Naive thymus-derived CD4-positive, alpha-beta T cell (primary cell): ENCODE measurements around the gene UNCX. TPM values are rescaled to one million over a fixed set of nuclear protein-coding genes. Genes with fewer than 3 reads are reported as not detected.
"Not testable (repeated sequence)": the region's sequence is repeated elsewhere in the genome, so short reads cannot be mapped to it uniquely, and the experiment has no call there.

ENCODE experiments used
- ATAC-seq: fragments of 150-1000 bp; cut with Tn5 transposase; 2 replicates; pipeline ENCODE4 v1.10.0; 2021; ENCODE audit warnings: mild to moderate bottlenecking, moderate library complexity
- CTCF ChIA-PET: fragments of 350-600 bp; sonication (Branson Sonifier 250); formaldehyde crosslinking; loops from one replicate; lab custom pipeline; 2021; ENCODE audit warnings: antibody characterized with exemption; lab: Charles Lee
- POLR2A ChIA-PET: fragments of 350-600 bp; sonication (Branson Sonifier 250); formaldehyde crosslinking; loops from one replicate; lab custom pipeline; 2021; ENCODE audit warnings: antibody characterized with exemption, inconsistent platforms; lab: Charles Lee
- DNase-seq, 9 donors: peaks; one replicate each; pipeline versions ENCODE4 v3.0.0 to v3.0.0-alpha.2; 2020 to 2022; ENCODE audit warnings: mixed read lengths in 1 of 9
- H3K27ac ChIP-seq: one replicate; pipeline ENCODE4 v1.7.0; 2013; ENCODE audit warnings: mild to moderate bottlenecking, low read depth, low read length, moderate library complexity
- H3K27me3 ChIP-seq, 2 donors: one replicate each; pipeline ENCODE4 v1.7.0; 2013; ENCODE audit warnings: low read length in 2 of 2, mild to moderate bottlenecking in 2 of 2, moderate library complexity in 2 of 2; ENCODE audit not compliant: control insufficient read depth in 2 of 2, insufficient read depth in 2 of 2
- H3K36me3 ChIP-seq, 3 experiments: 1 replicate in 2 of 3; 2 replicates in 1 of 3; pipeline ENCODE4 v1.7.0; 2013; ENCODE audit warnings: low read length in 3 of 3, mild to moderate bottlenecking in 3 of 3, moderate library complexity in 1 of 3; ENCODE audit not compliant: insufficient read depth in 3 of 3, control insufficient read depth in 2 of 3
- H3K4me1 ChIP-seq, 2 donors: one replicate each; pipeline ENCODE4 v1.7.0; 2013; ENCODE audit warnings: low read length in 2 of 2, mild to moderate bottlenecking in 2 of 2, moderate library complexity in 1 of 2; ENCODE audit not compliant: control insufficient read depth in 2 of 2, insufficient read depth in 2 of 2
- H3K4me3 ChIP-seq: 2 replicates; pipeline ENCODE4 v1.7.0; 2013; ENCODE audit warnings: mild to moderate bottlenecking, low read length
- H3K9me3 ChIP-seq, 3 experiments: 1 replicate in 2 of 3; 2 replicates in 1 of 3; pipeline ENCODE4 v1.7.0; 2013; ENCODE audit warnings: low read length in 3 of 3; ENCODE audit not compliant: control insufficient read depth in 2 of 3
- H3K27ac Mint-ChIP-seq, 9 donors: one replicate each; pipeline ENCODE4 v1.8.0; 2020 to 2022; ENCODE audit warnings: mixed read lengths in 9 of 9, mild to moderate bottlenecking in 8 of 9, moderate library complexity in 5 of 9, inconsistent platforms in 2 of 9
- H3K27me3 Mint-ChIP-seq, 5 donors: one replicate each; pipeline ENCODE4 v1.8.0; 2021 to 2022; ENCODE audit warnings: mixed read lengths in 5 of 5, mild to moderate bottlenecking in 1 of 5
- H3K36me3 Mint-ChIP-seq, 5 donors: one replicate each; pipeline ENCODE4 v1.8.0; 2020 to 2022; ENCODE audit warnings: mixed read lengths in 5 of 5, mild to moderate bottlenecking in 3 of 5, inconsistent platforms in 1 of 5
- H3K4me1 Mint-ChIP-seq, 7 donors: one replicate each; pipeline ENCODE4 v1.8.0; 2020 to 2022; ENCODE audit warnings: mixed read lengths in 7 of 7, mild to moderate bottlenecking in 3 of 7, inconsistent platforms in 1 of 7
- H3K4me3 Mint-ChIP-seq, 10 donors: one replicate each; pipeline ENCODE4 v1.8.0; 2020 to 2022; ENCODE audit warnings: mild to moderate bottlenecking in 10 of 10, mixed read lengths in 10 of 10, moderate library complexity in 6 of 10, inconsistent platforms in 2 of 10
- H3K9me3 Mint-ChIP-seq, 11 donors: one replicate each; pipeline ENCODE4 v1.8.0; 2020 to 2022; ENCODE audit warnings: mixed read lengths in 11 of 11, mild to moderate bottlenecking in 4 of 11, inconsistent platforms in 1 of 11, moderate library complexity in 1 of 11
- intact Hi-C, 2 donors: fragments of 100-400 bp; cut with micrococcal nuclease; formaldehyde crosslinking; loops; one replicate each; pipeline ENCODE4 v1.15.1; 2023
- polyA plus RNA-seq, 2 donors: library from polyadenylated mRNA; unstranded; fragments of 300-500 nt; fragmentation: Illumina TruSeq; gene quantifications; one replicate each; pipeline ENCODE4 v1.2.3, GENCODE V29; 2021
- total RNA-seq, 6 experiments: library from RNA in 5 of 6; stranded (reverse) in 5 of 6; gene quantifications; 1 replicate in 5 of 6; 2 replicates in 1 of 6; pipeline ENCODE4 v1.2.3 and lab custom pipeline; 2021 to 2026

The UNCX gene
- total and polyA plus RNA-seq, 7 experiments from 2014 or later: not detected

GRCh38 chr7:1276626-1277175, 44.0 kb downstream of the UNCX start:
- Histone ChIP-seq H3K36me3 (no peaks in the 10 kb centered on the region), H3K27me3 (no peaks in the 10 kb centered on the region), H3K4me1 (no peaks in the 10 kb centered on the region), H3K9me3 (no peaks in the 10 kb centered on the region), H3K4me3 (no peak overlapping the region), H3K27ac (no peak overlapping the region)
- intact Hi-C loops: no loop called here
- ChIA-PET CTCF (no interaction called here), POLR2A (no interaction called here)
- H3K4me3 Mint-ChIP-seq: no peak overlapping the region
- no peak overlapping the region for H3K27ac Mint-ChIP-seq
- H3K27me3 Mint-ChIP-seq: peaks cover 0 to 17% (median 6%) of the 10 kb centered on the region in 5 donors
- no peak for ATAC-seq
- no peaks in the 10 kb centered on the region for H3K4me1 Mint-ChIP-seq
- DNase-seq: no peak
- H3K9me3 Mint-ChIP-seq: peaks cover 0 to 11% (median 4%) of the 10 kb centered on the region in 11 donors
- peaks cover 0 to 4% (median 2%) of the 10 kb centered on the region in 5 donors for H3K36me3 Mint-ChIP-seq

DNA sequence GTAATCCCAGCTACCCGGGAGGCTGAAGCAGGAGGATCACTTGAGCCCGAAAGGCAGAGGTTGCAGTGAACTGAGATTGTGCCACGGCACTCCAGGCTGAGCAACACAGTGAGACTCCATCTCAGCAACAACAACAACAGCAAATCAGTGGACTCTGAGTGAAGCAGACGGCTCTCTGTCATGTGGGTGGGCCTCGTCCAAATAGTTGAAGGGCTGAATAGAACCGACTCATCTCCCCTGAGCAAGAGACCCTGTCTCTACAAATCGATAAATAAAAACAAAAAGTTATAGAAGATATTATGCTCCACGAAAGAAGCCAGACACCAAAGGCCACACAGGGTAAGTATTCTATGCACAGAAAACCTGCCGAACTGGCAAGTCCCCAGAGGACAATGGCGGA, 45.9 kb downstream of the UNCX start:
- ATAC-seq (no peak), DNase-seq (no peak)
- peaks cover 0 to 25% (median 6%) of the 10 kb centered on the region in 5 donors for H3K27me3 Mint-ChIP-seq
- intact Hi-C loops: no loop called here
- Histone ChIP-seq H3K27ac (no peak overlapping the region), H3K4me3 (no peak overlapping the region), H3K36me3 (no peaks in the 10 kb centered on the region), H3K9me3 (no peaks in the 10 kb centered on the region), H3K4me1 (no peaks in the 10 kb centered on the region), H3K27me3 (no peaks in the 10 kb centered on the region)
- POLR2A ChIA-PET: no interaction called here
- H3K4me1 Mint-ChIP-seq: no peaks in the 10 kb centered on the region
- peaks cover 0 to 4% (median 2%) of the 10 kb centered on the region in 5 donors for H3K36me3 Mint-ChIP-seq
- no peak overlapping the region for H3K27ac Mint-ChIP-seq
- CTCF ChIA-PET: no interaction called here
- no peak overlapping the region for H3K4me3 Mint-ChIP-seq
- peaks cover 0 to 11% (median 4%) of the 10 kb centered on the region in 11 donors for H3K9me3 Mint-ChIP-seq

DNA sequence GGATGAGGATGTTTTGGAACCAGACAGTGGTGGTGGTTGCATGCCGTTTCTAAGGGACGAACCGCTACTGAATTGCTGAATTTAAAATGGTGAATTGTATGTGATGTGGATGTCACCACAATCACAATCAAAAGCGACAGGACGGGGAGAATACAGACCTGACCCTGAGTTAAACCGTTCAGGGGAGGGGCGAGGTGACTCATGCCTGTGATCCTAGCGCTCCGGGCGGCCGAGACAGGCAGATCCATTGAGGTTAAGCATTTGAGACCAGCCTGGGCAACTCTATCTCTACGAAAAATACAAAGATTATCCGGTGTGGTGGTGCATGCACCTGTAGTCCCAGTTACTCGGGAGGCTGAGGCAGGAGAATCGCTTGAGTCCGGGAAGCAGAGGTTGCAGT, 46.4 kb downstream of the UNCX start:
- ATAC-seq (no peak), DNase-seq (no peak)
- H3K27me3 Mint-ChIP-seq: peaks cover 0 to 25% (median 6%) of the 10 kb centered on the region in 5 donors
- H3K36me3 Mint-ChIP-seq: peaks cover 0 to 4% (median 2%) of the 10 kb centered on the region in 5 donors
- Histone ChIP-seq H3K27ac (no peak overlapping the region), H3K4me1 (no peaks in the 10 kb centered on the region), H3K36me3 (no peaks in the 10 kb centered on the region), H3K27me3 (no peaks in the 10 kb centered on the region), H3K9me3 (no peaks in the 10 kb centered on the region), H3K4me3 (no peak overlapping the region)
- H3K9me3 Mint-ChIP-seq: peaks cover 0 to 11% (median 4%) of the 10 kb centered on the region in 11 donors
- ChIA-PET POLR2A (no interaction called here), CTCF (no interaction called here)
- no peak overlapping the region for H3K27ac Mint-ChIP-seq
- intact Hi-C loops: no loop called here
- no peak overlapping the region for H3K4me3 Mint-ChIP-seq
- no peaks in the 10 kb centered on the region for H3K4me1 Mint-ChIP-seq

DNA sequence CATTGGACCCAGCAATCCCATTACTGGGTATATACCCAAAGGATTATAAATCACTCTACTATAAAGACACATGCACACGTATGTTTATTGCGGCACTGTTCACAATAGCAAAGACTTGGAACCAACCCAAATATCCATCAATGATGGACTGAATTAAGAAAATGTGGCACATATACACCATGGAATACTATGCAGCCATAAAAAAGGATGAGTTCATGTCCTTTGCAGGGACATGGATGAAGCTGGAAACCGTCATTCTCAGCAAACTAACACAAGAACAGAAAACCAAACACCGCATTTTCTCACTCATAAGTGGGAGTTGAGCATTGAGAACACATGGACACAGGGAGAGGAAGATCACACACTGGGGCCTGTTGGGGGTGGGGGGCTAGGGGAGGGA, 47.2 kb downstream of the UNCX start:
- H3K27ac Mint-ChIP-seq, H3K36me3 ChIP-seq, CTCF ChIA-PET, H3K36me3 Mint-ChIP-seq, POLR2A ChIA-PET, H3K4me1 Mint-ChIP-seq, H3K27me3 ChIP-seq, H3K9me3 ChIP-seq, H3K4me1 ChIP-seq, ATAC-seq, DNase-seq, H3K4me3 Mint-ChIP-seq, intact Hi-C loops, H3K4me3 ChIP-seq, H3K27ac ChIP-seq: not testable (repeated sequence)
- H3K9me3 Mint-ChIP-seq: peaks cover 0 to 11% (median 4%) of the 10 kb centered on the region in 11 donors
- peaks cover 0 to 25% (median 6%) of the 10 kb centered on the region in 5 donors for H3K27me3 Mint-ChIP-seq

DNA sequence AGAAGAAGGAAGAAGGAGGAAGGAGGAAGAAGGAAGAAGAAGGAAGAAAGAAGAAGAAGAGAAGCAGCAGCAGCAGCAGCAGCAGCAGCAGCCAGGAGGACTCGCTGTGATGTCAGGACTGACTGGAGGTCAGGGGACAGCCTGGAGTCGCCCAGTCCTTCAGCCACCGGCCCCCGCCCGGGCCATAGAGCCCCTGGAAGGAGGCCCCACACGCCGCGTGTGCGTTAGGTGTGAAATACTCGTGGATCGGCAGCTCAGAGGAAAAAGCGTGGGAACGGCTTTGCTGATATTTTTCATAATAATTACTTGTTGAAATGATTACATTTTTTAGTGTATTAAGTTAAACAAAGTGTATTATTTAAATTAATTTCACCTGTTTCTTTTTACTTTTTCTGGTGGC, 48.4 kb downstream of the UNCX start:
- H3K4me1 ChIP-seq: no peaks in the 10 kb centered on the region
- no peak overlapping the region for H3K27ac Mint-ChIP-seq
- POLR2A ChIA-PET: no interaction called here
- ATAC-seq (no peak), DNase-seq (no peak)
- H3K27me3 ChIP-seq: no peaks in the 10 kb centered on the region
- no peak overlapping the region for H3K4me3 ChIP-seq
- no peaks in the 10 kb centered on the region for H3K9me3 ChIP-seq
- intact Hi-C loops: no loop called here
- peaks cover 0 to 25% (median 6%) of the 10 kb centered on the region in 5 donors for H3K27me3 Mint-ChIP-seq
- no peak overlapping the region for H3K27ac ChIP-seq
- H3K9me3 Mint-ChIP-seq: peaks cover 0 to 11% (median 4%) of the 10 kb centered on the region in 11 donors
- no peaks in the 10 kb centered on the region for H3K4me1 Mint-ChIP-seq
- no peaks in the 10 kb centered on the region for H3K36me3 ChIP-seq
- no peak overlapping the region for H3K4me3 Mint-ChIP-seq
- H3K36me3 Mint-ChIP-seq: peaks cover 0 to 4% (median 2%) of the 10 kb centered on the region in 5 donors
- CTCF ChIA-PET: no interaction called here

DNA sequence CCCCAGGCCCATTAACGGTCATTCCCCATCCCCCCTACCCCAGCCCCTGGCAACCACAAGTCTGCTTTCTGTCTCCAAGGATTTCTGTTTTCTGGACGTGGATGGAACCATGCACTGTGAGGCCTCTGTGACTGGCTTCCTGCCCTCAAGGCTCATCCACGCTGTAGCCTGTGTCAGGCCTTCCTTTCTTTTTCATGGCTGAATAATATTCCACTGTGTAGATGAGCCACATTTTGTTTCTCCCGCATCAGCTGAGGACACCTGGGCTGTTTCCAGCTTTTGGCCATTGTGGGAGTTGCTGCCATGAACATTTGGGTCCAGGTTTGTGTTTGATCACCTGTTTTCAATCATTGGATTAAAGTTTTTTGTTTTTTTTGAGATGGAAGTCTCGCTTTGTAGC, 50.0 kb downstream of the UNCX start:
- H3K4me3 ChIP-seq: no peak overlapping the region
- H3K9me3 Mint-ChIP-seq: peaks cover 0 to 10% (median 4%) of the 10 kb centered on the region in 11 donors
- H3K4me3 Mint-ChIP-seq: no peak overlapping the region
- H3K4me1 ChIP-seq: no peaks in the 10 kb centered on the region
- ChIA-PET POLR2A (no interaction called here), CTCF (no interaction called here)
- no peaks in the 10 kb centered on the region for H3K9me3 ChIP-seq
- intact Hi-C loops: no loop called here
- DNase-seq (no peak), ATAC-seq (no peak)
- no peak overlapping the region for H3K27ac ChIP-seq
- H3K27me3 Mint-ChIP-seq: peaks cover 0 to 21% (median 6%) of the 10 kb centered on the region in 5 donors
- H3K27me3 ChIP-seq: no peaks in the 10 kb centered on the region
- peaks cover 0 to 4% (median 0%) of the 10 kb centered on the region in 5 donors for H3K36me3 Mint-ChIP-seq
- no peak overlapping the region for H3K27ac Mint-ChIP-seq
- H3K4me1 Mint-ChIP-seq: no peaks in the 10 kb centered on the region
- no peaks in the 10 kb centered on the region for H3K36me3 ChIP-seq

DNA sequence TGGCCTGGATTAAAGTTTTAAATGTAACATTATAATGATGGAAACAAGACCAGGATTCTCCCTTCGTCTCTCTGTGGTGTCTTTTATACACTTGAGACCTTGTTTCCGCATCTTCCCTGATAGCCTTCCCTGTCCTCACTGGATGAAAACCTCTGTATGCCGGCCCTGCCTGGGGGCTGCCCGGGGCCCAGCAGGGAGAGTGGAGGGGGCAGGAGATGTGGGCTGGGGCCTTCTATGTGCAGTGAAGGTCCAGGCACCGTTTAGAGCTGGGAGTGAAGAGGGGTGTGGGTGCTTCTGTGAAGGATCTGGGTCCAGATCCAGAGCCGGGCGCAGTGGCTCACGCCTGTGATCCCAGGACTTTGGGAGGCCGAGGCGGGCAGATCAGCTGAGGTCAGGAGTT, 50.7 kb downstream of the UNCX start:
- no peaks in the 10 kb centered on the region for H3K4me1 Mint-ChIP-seq
- no peak overlapping the region for H3K4me3 Mint-ChIP-seq
- no peaks in the 10 kb centered on the region for H3K27me3 ChIP-seq
- no peaks in the 10 kb centered on the region for H3K36me3 ChIP-seq
- ChIA-PET POLR2A (no interaction called here), CTCF (no interaction called here)
- DNase-seq (no peak), ATAC-seq (no peak)
- peaks cover 0 to 4% (median 0%) of the 10 kb centered on the region in 5 donors for H3K36me3 Mint-ChIP-seq
- intact Hi-C loops: no loop called here
- H3K4me1 ChIP-seq: no peaks in the 10 kb centered on the region
- peaks cover 0 to 16% (median 5%) of the 10 kb centered on the region in 5 donors for H3K27me3 Mint-ChIP-seq
- H3K4me3 ChIP-seq: no peak overlapping the region
- H3K27ac ChIP-seq: no peak overlapping the region
- no peak overlapping the region for H3K27ac Mint-ChIP-seq
- no peaks in the 10 kb centered on the region for H3K9me3 ChIP-seq
- peaks cover 0 to 10% (median 4%) of the 10 kb centered on the region in 11 donors for H3K9me3 Mint-ChIP-seq
